Natural killer cell (primary cell): ENCODE results near the gene GRHPR. TPM values are rescaled to one million over a fixed set of nuclear protein-coding genes. Genes with fewer than 3 reads are reported as not detected.

Experiments
- ATAC-seq, 3 donors: fragments of 150-1000 bp in 2 of 3; fragments of 200-7000 bp in 1 of 3; cut with Tn5 transposase; 1 replicate in 1 of 3; 2 replicates in 2 of 3; pipeline ENCODE4 v1.10.0; 2021; ENCODE audit warnings: mild to moderate bottlenecking in 2 of 3, moderate library complexity in 2 of 3
- DNase-seq, 2 donors: peaks; one replicate each; pipeline versions ENCODE4 v3.0.0 to v3.0.0-alpha.2; 2013 to 2021; ENCODE audit warnings: mixed read lengths in 1 of 2
- H3K27ac ChIP-seq: one replicate; pipeline ENCODE4 v1.5.1; 2013; ENCODE audit warnings: mild to moderate bottlenecking, low read length
- H3K27me3 ChIP-seq: one replicate; pipeline ENCODE4 v1.6.1; 2013; ENCODE audit warnings: low read length; ENCODE audit not compliant: control insufficient read depth, insufficient read depth
- H3K36me3 ChIP-seq: one replicate; pipeline ENCODE4 v1.6.1; 2013; ENCODE audit warnings: low read length; ENCODE audit not compliant: control insufficient read depth, insufficient read depth
- H3K4me1 ChIP-seq: one replicate; pipeline ENCODE4 v1.6.1; 2013; ENCODE audit warnings: low read length; ENCODE audit not compliant: control insufficient read depth, insufficient read depth
- H3K4me3 ChIP-seq: one replicate; pipeline ENCODE4 v1.5.1; 2013; ENCODE audit warnings: low read length
- H3K9me3 ChIP-seq: one replicate; pipeline ENCODE4 v1.6.1; 2013; ENCODE audit warnings: low read length; ENCODE audit not compliant: control insufficient read depth, insufficient read depth
- H3K27ac Mint-ChIP-seq, 2 donors: one replicate each; pipeline ENCODE4 v1.8.0; 2022; ENCODE audit warnings: mild to moderate bottlenecking in 2 of 2, mixed read lengths in 2 of 2, moderate library complexity in 1 of 2
- H3K27me3 Mint-ChIP-seq, 2 donors: one replicate each; pipeline ENCODE4 v1.8.0; 2022; ENCODE audit warnings: low read depth in 2 of 2, mixed read lengths in 2 of 2
- H3K36me3 Mint-ChIP-seq: one replicate; pipeline ENCODE4 v1.8.0; 2022; ENCODE audit warnings: mixed read lengths
- H3K4me1 Mint-ChIP-seq, 2 donors: one replicate each; pipeline ENCODE4 v1.8.0; 2022; ENCODE audit warnings: mixed read lengths in 2 of 2
- H3K4me3 Mint-ChIP-seq: one replicate; pipeline ENCODE4 v1.8.0; 2022; ENCODE audit warnings: mild to moderate bottlenecking, moderate library complexity, mixed read lengths
- H3K9me3 Mint-ChIP-seq, 2 donors: one replicate each; pipeline ENCODE4 v1.8.0; 2022; ENCODE audit warnings: mixed read lengths in 2 of 2
- WGBS: methylation state at CpG from one replicate; pipeline ENCODE4 v1.1.7; 2013; ENCODE audit warnings: missing lambda C conversion rate; ENCODE audit not compliant: insufficient coverage; 5-methylcytosine and 5-hydroxymethylcytosine counted together
- intact Hi-C: fragments of 100-400 bp; cut with micrococcal nuclease; formaldehyde crosslinking; loops from one replicate; pipeline ENCODE4 v1.14.2; 2022
- total RNA-seq, 4 donors: library from RNA; stranded (reverse); fragments of 120-200 nt in 1 of 4; gene quantifications; one replicate each; pipeline versions ENCODE4 v1.2.3 to v1.2.4, GENCODE V29; 2013 to 2022
- TF ChIP-seq, protein P1 (sequence below): fragments of 200-600 bp; IDR thresholded peaks from one replicate; pipeline ENCODE4 v1.8.0; 2022; ENCODE audit warnings: antibody characterized with exemption

GRHPR gene
- total RNA-seq, 3 donors from 2014 or later (not counting 1 experiment from before 2014, with no cell fraction given): 38.1 to 55.6 (median 41.1) TPM

DNA sequence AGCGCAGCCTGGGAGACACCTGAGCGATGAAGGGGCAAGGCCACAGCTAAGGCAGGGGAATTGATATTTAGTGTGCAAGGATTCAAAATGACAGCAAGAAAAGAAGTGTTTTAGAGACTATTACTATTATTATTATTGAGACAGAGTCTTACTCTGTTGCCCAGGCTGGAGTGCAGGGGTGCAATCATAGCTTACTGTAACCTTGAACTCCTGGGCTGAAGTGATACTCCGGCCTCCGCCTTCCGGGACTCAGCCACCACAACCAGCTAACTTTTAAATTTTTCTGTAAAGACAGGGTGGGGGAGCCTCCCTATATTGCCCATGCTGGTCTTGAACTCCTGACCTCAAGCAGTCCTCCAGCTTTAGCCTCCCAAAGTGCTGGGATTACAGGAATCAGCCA, 3.3 kb upstream of the GRHPR start:
- no peak for ATAC-seq
- intact Hi-C loops: loop anchor here (10.0 kb wide), 1 partner anchor 86 kb away; no protein-coding TSS in a partner anchor
- H3K27ac Mint-ChIP-seq: no peak overlapping the region

DNA sequence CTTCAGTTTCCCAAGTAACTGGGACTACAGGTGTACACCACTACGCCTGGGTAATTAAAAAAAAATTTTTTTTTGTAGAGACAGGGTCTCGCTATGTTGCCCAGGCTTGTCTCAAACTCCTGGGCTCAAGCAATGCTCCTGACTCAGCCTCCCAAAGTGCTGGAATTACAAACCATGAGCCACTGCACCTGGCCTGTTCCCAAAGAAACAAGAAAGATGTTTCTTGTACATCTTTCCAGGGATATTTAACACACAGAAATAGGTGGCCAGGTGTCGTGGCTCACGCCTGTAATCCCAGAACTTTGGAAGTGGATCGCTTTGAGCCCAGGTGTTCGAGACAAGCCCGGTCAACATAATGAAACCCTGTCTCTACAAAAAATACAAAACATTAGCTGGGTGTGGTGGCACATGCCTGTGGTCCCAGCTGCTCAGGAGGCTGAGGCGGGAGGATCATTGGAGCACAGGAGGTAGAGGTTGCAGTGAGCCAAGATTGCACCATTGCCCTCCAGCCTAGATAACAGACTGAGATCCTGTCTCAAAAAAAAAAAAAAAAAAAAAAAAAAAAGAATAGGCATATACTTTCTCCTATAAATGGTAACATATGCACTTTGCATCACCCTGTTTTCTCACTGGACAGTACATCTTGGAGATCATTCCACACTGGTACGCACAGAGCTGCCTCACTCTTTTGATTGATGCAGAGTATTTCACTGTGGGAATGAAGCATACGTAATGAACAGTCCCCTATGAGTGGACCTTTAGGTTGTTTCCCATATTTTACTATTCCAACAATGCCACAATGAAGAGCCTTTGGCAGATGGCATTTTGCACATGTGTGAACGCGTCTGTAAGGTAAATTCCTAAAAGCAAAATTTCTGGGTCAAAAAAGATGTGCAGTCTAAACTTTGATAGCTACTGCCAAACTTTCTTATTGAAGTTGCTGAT, 2.0 kb upstream of the GRHPR start:
- H3K27me3 Mint-ChIP-seq: no peaks in the 10 kb centered on the region
- Histone ChIP-seq H3K4me3 (no peak overlapping the region), H3K27ac (no peak overlapping the region), H3K27me3 (no peaks in the 10 kb centered on the region), H3K36me3 (no peaks in the 10 kb centered on the region), H3K9me3 (no peaks in the 10 kb centered on the region), H3K4me1 (peaks cover 23% of the 10 kb centered on the region)
- H3K4me1 Mint-ChIP-seq: peaks cover 18 to 20% of the 10 kb centered on the region in 2 donors
- no peak overlapping the region for H3K4me3 Mint-ChIP-seq
- no peaks in the 10 kb centered on the region for H3K9me3 Mint-ChIP-seq
- no peak for DNase-seq
- no peaks in the 10 kb centered on the region for H3K36me3 Mint-ChIP-seq
- H3K27ac Mint-ChIP-seq: no peak overlapping the region
- 98% methylated on average over 12 of the region's 12 CpGs for WGBS
- TF ChIP-seq, protein P1, sequence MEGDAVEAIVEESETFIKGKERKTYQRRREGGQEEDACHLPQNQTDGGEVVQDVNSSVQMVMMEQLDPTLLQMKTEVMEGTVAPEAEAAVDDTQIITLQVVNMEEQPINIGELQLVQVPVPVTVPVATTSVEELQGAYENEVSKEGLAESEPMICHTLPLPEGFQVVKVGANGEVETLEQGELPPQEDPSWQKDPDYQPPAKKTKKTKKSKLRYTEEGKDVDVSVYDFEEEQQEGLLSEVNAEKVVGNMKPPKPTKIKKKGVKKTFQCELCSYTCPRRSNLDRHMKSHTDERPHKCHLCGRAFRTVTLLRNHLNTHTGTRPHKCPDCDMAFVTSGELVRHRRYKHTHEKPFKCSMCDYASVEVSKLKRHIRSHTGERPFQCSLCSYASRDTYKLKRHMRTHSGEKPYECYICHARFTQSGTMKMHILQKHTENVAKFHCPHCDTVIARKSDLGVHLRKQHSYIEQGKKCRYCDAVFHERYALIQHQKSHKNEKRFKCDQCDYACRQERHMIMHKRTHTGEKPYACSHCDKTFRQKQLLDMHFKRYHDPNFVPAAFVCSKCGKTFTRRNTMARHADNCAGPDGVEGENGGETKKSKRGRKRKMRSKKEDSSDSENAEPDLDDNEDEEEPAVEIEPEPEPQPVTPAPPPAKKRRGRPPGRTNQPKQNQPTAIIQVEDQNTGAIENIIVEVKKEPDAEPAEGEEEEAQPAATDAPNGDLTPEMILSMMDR: no peak
- intact Hi-C loops: no loop called here
- ATAC-seq: no peak

More for the DNA sequence above, 3.3 kb upstream of the GRHPR start:
- peaks cover 6 to 7% of the 10 kb centered on the region in 2 donors for H3K27me3 Mint-ChIP-seq
- no peaks in the 10 kb centered on the region for H3K36me3 Mint-ChIP-seq
- no peaks in the 10 kb centered on the region for H3K9me3 ChIP-seq
- 97% methylated on average over 5 of the region's 5 CpGs for WGBS
- TF ChIP-seq, protein P1: no peak
- no peak overlapping the region for H3K4me3 Mint-ChIP-seq
- no peaks in the 10 kb centered on the region for H3K9me3 Mint-ChIP-seq
- H3K36me3 ChIP-seq: no peaks in the 10 kb centered on the region
- peaks cover 25 to 28% of the 10 kb centered on the region in 2 donors for H3K4me1 Mint-ChIP-seq
- no peak overlapping the region for H3K4me3 ChIP-seq
- no peak for DNase-seq
- H3K4me1 ChIP-seq: peaks cover 28% of the 10 kb centered on the region
- no peaks in the 10 kb centered on the region for H3K27me3 ChIP-seq
- no peak overlapping the region for H3K27ac ChIP-seq

DNA sequence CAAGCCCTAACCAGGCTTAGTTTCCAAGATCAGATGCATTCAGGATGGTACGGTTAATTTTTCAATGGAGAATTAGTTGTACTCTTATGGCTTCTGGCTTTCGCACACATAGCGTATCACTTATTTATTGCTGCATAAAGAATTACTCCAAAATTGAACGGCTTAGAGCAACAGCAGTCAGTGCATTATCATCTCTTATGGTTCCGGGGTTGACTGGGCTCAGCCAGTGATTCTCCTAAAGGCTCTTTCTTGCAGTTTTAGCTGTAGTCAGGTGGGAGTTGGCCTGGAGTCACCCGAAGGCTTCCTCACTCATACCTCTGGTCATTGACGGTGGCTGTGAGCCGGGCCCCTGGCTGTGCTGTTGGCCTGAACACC, 595 bp upstream of the GRHPR start:
- Histone ChIP-seq H3K4me1 (peaks cover 22% of the 10 kb centered on the region), H3K27ac (peak overlapping the region; percentile 52), H3K36me3 (no peaks in the 10 kb centered on the region), H3K27me3 (no peaks in the 10 kb centered on the region), H3K9me3 (no peaks in the 10 kb centered on the region), H3K4me3 (peak overlapping the region; percentile 75)
- peak overlapping the region; percentile 94 for H3K4me3 Mint-ChIP-seq
- TF ChIP-seq, protein P1: no peak
- peak overlapping the region; percentile 93 to 98 for H3K27ac Mint-ChIP-seq
- no peaks in the 10 kb centered on the region for H3K27me3 Mint-ChIP-seq
- no peak for ATAC-seq
- H3K4me1 Mint-ChIP-seq: peaks cover 18 to 20% of the 10 kb centered on the region in 2 donors
- intact Hi-C loops: loop anchor here (1.0 kb wide), 1 partner anchor 43 kb away; the partner anchor contains the start of gene ZBTB5
- no peaks in the 10 kb centered on the region for H3K9me3 Mint-ChIP-seq
- no peaks in the 10 kb centered on the region for H3K36me3 Mint-ChIP-seq
- 73% methylated on average over 8 of the region's 8 CpGs for WGBS
- no peak for DNase-seq
